HFFc6 (cell line): ENCODE data around the gene ZDHHC3. TPM values are rescaled to one million over a fixed set of nuclear protein-coding genes. Genes with fewer than 3 reads are reported as not detected.

ENCODE experiments used
- DNase-seq: peaks from one replicate; pipeline ENCODE4 v3.0.0-alpha.2; 2018
- H3K27ac Mint-ChIP-seq: 2 replicates; pipeline ENCODE4 v1.8.0; 2020; ENCODE audit warnings: mild to moderate bottlenecking, mixed read lengths
- H3K27me3 Mint-ChIP-seq: 2 replicates; pipeline ENCODE4 v1.8.0; 2021; ENCODE audit warnings: mild to moderate bottlenecking, moderate library complexity, mixed read lengths; ENCODE audit not compliant: insufficient read depth
- H3K36me3 Mint-ChIP-seq: 2 replicates; pipeline ENCODE4 v1.8.0; 2021; ENCODE audit warnings: low read depth, mixed read lengths
- H3K4me1 Mint-ChIP-seq: 2 replicates; pipeline ENCODE4 v1.8.0; 2020; ENCODE audit warnings: low read depth, mixed read lengths
- H3K4me3 Mint-ChIP-seq: 2 replicates; pipeline ENCODE4 v1.8.0; 2020; ENCODE audit warnings: mild to moderate bottlenecking, moderate library complexity, mixed read lengths
- H3K9me3 Mint-ChIP-seq: 2 replicates; pipeline ENCODE4 v1.8.0; 2020; ENCODE audit warnings: mild to moderate bottlenecking, mixed read lengths
- CTCF ChIP-seq: fragments of 200-600 bp; sonication (generic); IDR thresholded peaks from 2 replicates; pipeline ENCODE4 v1.5.0; 2021; ENCODE audit warnings: antibody characterized with exemption, mild to moderate bottlenecking
- total RNA-seq, 6 experiments: library from RNA; stranded (reverse); fragmentation: NEBNext Ultra II Directional; extraction: Animal tissue kit (Norgen Biotek cat#: 25700); gene quantifications; 2 replicates in 1 of 6; 3 replicates in 5 of 6; pipeline ENCODE4 v1.2.3, GENCODE V29; 2021

ZDHHC3 gene
- total RNA-seq, 6 experiments from 2014 or later = 55.5 to 74.7 (median 64.4) TPM

- Mint-ChIP-seq H3K4me3 (no peak overlapping the region), H3K27me3 (no peaks in the 10 kb centered on the region)
- DNase-seq = no peak
Observed at GRCh38 chr3:44960387-44961026, 15.5 kb downstream of the ZDHHC3 start.

GRCh38 chr3:44958386-44958785 is 17.6 kb downstream of the ZDHHC3 start:
- Mint-ChIP-seq H3K4me1 (peaks cover 30% of the 10 kb centered on the region), H3K4me3 (no peak overlapping the region), H3K36me3 (peaks cover 12% of the 10 kb centered on the region; the same call in 1 of the 2 replicates), H3K27ac (no peak overlapping the region), H3K27me3 (no peaks in the 10 kb centered on the region), H3K9me3 (no peaks in the 10 kb centered on the region)
- DNase-seq = no peak
- TF ChIP-seq CTCF = no peak

More at GRCh38 chr3:44960387-44961026, 15.5 kb downstream of the ZDHHC3 start:
- no peaks in the 10 kb centered on the region for H3K9me3 Mint-ChIP-seq
- TF ChIP-seq CTCF = no peak
- no peak overlapping the region for H3K27ac Mint-ChIP-seq
- H3K36me3 Mint-ChIP-seq = peaks cover 12% of the 10 kb centered on the region; the same call in 1 of the 2 replicates
- peaks cover 35% of the 10 kb centered on the region for H3K4me1 Mint-ChIP-seq

- DNase-seq = no peak
- Mint-ChIP-seq H3K27me3 (no peaks in the 10 kb centered on the region), H3K9me3 (no peaks in the 10 kb centered on the region), H3K4me1 (peaks cover 26% of the 10 kb centered on the region), H3K27ac (no peak overlapping the region), H3K36me3 (peaks cover 12% of the 10 kb centered on the region; the same call in 1 of the 2 replicates), H3K4me3 (no peak overlapping the region)
- TF ChIP-seq CTCF = no peak
Observed at GRCh38 chr3:44957986-44958385, 18.0 kb downstream of the ZDHHC3 start.

GRCh38 chr3:44955917-44956316 is 20.1 kb downstream of the ZDHHC3 start:
- Mint-ChIP-seq H3K4me3 (no peak overlapping the region), H3K27me3 (no peaks in the 10 kb centered on the region), H3K36me3 (peaks cover 12% of the 10 kb centered on the region; the same call in 1 of the 2 replicates), H3K9me3 (no peaks in the 10 kb centered on the region), H3K4me1 (peaks cover 15% of the 10 kb centered on the region), H3K27ac (no peak overlapping the region)
- no peak for DNase-seq
- no peak for TF ChIP-seq CTCF

- no peaks in the 10 kb centered on the region for H3K27me3 Mint-ChIP-seq
- H3K9me3 Mint-ChIP-seq = no peaks in the 10 kb centered on the region
- TF ChIP-seq CTCF = no peak
- no peak for DNase-seq
- no peak overlapping the region for H3K4me3 Mint-ChIP-seq
- H3K36me3 Mint-ChIP-seq = peaks cover 12% of the 10 kb centered on the region; the same call in 1 of the 2 replicates
- H3K4me1 Mint-ChIP-seq = peaks cover 15% of the 10 kb centered on the region
- no peak overlapping the region for H3K27ac Mint-ChIP-seq
Observed at GRCh38 chr3:44954962-44955361, 21.0 kb downstream of the ZDHHC3 start.
